AG09319 (cell line): ENCODE measurements around the gene AXDND1.

Experiments
- DNase-seq: peaks from one replicate; pipeline ENCODE4 v3.0.0-alpha.2; 2010; ENCODE audit warnings: low read depth; ENCODE audit errors: extremely low read depth
- TF ChIP-seq, protein P1 (sequence below): IDR thresholded peaks from 2 replicates; pipeline ENCODE4 v1.5.1; 2011; ENCODE audit warnings: low read depth, mild to moderate bottlenecking, inconsistent platforms, low read length, moderate library complexity

The AXDND1 gene, protein sequence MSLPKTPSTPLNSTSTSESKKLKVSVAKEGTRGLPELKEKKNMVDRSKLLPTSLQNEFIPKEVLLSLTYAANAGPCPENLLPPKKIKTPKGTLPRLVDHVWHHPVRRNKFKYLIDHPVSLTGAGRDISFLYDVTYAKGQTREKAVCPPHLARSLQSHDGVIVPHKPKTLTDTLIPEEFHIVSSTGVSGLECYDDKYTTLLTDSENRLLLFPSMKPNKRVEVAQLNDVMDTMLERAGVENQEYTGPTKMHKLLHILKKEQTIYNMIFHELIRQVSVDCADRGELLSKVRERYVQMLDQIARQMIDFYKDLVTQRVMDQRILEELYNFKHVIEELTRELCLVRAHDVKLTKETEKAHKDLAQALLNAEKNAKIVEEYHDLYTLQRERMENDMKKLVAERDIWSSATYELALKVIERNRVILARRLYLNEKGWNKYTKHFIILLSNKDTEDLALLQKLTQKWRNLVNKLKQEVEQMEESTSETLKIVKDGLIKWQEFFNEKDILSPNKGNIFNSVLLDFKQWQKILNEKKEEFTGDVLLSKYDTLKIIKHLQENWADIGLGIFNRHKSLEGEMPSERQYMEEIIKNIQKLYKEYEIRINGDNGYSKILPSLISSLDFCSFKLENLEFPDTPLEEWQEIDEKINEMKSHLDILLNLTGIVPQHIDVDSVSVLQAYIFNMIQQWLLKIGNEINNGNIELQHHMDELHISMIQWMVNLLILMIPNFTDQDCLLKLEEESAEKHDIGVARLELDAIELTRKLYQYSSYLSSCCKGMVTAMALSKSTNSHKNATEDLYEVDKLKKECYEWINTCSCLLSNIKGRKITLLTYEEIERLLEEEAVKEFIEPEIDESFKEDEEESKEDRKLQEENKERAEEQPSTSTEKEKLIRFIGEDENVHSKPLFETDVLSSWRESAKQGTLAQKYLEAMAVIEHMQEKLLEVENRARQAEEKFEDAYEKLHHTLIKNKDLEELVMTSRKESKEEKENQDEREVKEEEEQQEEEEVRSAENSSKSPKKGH

DNA sequence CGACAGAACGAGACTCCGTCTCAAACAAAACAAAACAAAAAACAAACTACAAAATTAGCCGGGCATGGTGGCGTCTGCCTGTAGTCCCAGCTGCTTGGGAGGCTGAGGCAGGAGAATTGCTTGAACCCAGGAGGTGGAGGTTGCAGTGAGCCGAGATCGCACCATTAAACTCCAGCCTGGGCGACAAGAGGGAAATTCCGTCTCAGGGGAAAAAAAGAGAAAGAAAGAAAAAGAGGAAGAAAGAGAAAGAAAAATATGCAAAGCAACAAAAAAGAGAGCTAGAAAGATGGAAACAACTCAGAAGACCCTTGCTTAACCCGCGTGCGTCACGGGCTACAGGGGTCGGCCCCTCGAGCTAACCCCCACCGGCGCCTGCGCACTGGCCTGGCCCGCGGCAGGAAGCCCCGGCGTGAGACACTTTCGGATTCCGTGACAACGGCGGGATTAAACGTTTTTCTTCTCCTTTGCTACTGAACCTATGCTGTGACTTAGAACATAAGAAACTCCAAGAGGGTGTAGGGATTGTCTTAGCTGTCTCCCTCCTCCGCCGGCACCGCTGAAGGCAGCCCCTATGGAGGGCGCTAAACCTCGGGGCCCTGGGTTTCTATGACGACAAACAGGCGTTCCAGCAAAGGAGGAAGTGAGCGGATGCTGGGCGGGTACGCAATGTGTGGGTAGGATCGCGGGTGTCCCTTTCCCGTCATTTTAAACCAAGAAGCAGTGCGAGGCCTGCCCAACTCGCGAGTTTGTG lies at the start of gene AXDND1:
Gene AXDND1, plus strand, starts transcription at position 630 of the 751 bp plus-strand sequence. CDS start 539 bp downstream, outside the sequence.
- DNase-seq = peak; percentile 66
- TF ChIP-seq, protein P1, sequence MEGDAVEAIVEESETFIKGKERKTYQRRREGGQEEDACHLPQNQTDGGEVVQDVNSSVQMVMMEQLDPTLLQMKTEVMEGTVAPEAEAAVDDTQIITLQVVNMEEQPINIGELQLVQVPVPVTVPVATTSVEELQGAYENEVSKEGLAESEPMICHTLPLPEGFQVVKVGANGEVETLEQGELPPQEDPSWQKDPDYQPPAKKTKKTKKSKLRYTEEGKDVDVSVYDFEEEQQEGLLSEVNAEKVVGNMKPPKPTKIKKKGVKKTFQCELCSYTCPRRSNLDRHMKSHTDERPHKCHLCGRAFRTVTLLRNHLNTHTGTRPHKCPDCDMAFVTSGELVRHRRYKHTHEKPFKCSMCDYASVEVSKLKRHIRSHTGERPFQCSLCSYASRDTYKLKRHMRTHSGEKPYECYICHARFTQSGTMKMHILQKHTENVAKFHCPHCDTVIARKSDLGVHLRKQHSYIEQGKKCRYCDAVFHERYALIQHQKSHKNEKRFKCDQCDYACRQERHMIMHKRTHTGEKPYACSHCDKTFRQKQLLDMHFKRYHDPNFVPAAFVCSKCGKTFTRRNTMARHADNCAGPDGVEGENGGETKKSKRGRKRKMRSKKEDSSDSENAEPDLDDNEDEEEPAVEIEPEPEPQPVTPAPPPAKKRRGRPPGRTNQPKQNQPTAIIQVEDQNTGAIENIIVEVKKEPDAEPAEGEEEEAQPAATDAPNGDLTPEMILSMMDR = peak; percentile 24

- no peak for DNase-seq
- TF ChIP-seq, protein P1 = no peak
Observed at GRCh38 chr1:179318491-179318890, 47.3 kb upstream of the AXDND1 start.

- no peak for DNase-seq
- TF ChIP-seq, protein P1 = no peak
Observed at GRCh38 chr1:179321533-179322216, 44.1 kb upstream of the AXDND1 start.

GRCh38 chr1:179322557-179322956 lies 43.2 kb upstream of the AXDND1 start:
- TF ChIP-seq, protein P1 = no peak
- no peak for DNase-seq

- TF ChIP-seq, protein P1 = no peak
- DNase-seq = no peak
Observed at GRCh38 chr1:179323436-179323835, 42.3 kb upstream of the AXDND1 start.

DNA sequence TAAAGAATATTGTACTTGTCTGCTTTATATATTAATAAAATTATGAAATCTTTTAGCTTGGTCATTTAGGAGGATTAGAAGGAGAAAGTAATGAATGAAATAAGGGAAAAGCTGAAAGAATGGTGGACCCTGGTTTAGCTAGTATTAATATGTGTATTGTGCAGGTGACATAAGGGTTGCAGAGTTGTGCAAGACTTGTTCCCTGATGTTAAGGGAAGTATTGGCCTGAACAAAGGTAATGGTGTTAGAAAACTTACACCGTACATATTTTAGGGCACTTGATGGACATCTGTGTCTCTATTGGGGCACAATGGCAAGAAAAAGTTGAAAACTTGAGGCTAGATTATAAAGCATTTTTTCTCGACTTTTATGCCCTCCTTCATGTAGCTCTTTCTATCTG lies 39.9 kb upstream of the AXDND1 start:
- TF ChIP-seq, protein P1 = no peak
- no peak for DNase-seq
